HG02571 (cell line): Measurements from ENCODE around the gene ALG8.
"Not testable (repeated sequence)": the region's sequence is repeated elsewhere in the genome, so short reads cannot be mapped to it uniquely, and the experiment has no call there.

Source experiments
- ATAC-seq: cut with Tn5 transposase; IDR thresholded peaks from one replicate; pipeline ENCODE4 v1.9.1; 2021; ENCODE audit warnings: mild to moderate bottlenecking, moderate library complexity; ENCODE audit not compliant: unreplicated experiment

The ALG8 gene

DNA sequence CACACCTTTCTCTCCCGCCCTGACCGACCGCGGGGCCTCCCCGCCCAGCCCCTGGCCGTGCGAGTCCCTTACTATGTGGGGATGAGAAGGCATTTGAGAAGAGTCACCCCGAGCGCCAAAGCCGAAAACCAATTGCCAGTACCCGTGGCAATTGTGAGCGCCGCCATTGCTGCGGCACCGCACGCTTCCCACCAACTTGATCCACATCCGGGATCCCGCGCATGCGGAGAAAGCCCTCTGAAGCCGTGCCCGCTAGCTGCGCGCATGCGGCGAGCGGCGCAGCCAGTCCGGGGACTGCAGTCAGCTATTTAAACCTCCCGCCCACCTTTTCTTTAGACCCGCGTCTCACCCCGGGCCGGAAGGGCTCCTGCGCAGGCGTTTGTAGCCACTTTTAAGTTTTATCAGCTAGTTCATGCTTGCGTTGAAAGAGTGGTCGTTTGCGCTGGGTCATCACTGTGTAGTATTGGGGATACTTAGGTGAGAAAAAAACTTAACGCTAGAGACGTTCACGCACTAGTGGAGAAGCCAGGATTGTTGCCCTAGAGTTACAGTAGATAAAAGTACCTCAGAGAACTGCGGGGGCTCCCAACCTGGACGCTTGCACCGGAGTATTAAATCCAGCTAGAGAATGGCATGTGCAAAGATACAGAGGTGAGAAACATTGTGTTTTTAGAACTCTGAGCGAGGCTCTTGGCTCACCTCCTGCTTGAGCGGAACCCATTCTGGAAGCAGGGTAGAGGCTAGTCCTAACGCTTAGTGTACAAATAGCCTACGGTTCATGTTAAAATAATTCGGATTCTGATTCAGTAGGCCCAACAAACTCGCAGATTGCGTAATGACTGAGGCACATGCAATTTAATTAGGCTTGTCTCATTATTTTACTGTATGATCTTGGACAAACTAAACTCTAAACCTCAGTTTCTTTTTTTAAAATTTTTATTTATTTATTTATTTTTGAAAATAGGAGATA is at the start of gene ALG8:
TSS of gene ALG8 (minus strand) at position 205 of the 970 bp plus-strand sequence. CDS start at position 167, 38 bp downstream.
- peak; percentile 92 for ATAC-seq

GRCh38 chr11:78188286-78189173 is 49.1 kb upstream of the ALG8 start, which contains the start of the genes KCTD21 and USP35:
Gene KCTD21, minus strand, starts transcription at chr11:78188626. Its CDS starts 14,072 bp downstream, at chr11:78174554.
Gene USP35, plus strand, starts transcription at chr11:78188919. Its CDS starts 7,327 bp downstream, at chr11:78196246.
- peak; percentile 92 for ATAC-seq

DNA sequence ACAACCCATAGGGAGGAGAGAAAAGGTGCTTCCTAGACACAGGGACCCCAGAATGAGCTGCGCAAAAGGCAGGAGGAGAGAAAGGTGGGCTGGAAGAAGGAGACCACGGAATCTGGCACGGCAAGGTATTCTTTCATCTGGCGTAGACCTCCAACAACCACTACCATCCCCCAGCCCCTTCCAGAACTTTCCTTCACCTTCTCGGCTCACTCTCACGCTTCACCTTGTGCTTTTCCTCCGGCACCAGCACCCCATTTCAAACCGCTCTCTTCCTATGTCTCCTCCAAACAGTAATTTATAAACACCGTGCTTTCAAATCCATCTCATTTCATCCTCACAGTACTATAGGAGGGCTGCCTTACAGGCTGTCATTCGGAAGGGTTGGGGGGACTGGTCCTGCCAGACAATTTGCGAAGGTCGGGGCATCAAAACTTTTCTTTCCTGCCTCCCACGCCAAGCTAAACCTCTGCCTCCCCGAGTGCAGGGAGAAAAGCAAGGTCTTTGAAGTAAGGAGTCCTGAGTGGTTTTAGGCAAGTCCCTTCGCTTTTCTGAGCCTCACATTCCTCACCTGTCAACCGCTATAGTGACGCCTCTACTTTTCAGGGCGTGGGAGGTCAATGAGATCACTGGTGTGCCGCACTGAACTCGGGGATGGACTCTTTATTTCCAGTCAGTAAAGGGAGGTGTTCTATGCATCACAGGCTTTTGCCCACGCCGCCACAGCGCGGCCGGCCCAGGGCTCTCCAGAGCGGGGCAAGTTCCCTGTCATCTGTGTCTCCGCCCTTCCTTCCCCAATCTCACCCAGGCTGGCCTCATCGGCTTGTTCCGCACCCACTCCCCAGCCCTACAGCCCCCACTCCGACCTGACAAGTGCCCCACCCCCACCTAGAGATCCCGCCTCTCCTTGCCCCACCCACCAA is 48.2 kb upstream of the ALG8 start:
- ATAC-seq = peak; percentile 22

DNA sequence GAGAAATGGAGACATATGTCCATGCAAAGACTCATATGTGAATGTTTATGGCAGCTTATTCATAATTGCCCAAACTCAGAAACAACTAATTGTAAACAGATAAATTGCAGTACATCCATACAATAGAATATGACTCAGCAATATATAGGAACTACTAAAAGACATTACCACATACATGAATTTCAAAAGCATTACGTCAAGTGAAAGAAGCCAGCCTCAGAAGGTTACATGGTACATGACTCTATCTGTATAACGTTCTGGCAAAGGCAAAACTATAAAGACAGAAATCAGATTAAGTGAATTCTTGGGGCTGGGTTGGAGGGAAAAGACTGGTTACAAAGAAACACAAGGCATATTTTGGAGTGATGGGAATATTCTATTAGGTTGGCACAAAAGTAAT is 41.8 kb upstream of the ALG8 start:
- ATAC-seq = no peak

DNA sequence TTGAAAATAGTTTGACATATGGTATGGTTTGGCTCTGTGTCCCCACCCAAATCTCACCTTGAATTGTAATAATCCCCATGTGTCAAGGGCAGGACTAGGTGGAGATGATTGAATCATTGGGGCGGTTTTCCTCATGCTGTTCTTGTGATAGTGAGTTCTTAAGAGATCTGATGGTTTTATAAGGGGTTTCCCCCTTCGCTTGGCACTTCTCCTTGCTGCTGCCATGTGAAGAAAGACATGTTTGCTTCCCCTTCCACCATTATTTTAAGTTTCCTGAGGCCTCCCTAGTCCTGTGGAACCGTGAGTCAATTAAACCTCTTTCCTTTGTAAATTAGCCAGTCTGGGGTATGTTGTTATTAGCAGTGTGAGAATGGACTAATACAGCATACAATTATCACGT is 41.3 kb upstream of the ALG8 start:
- ATAC-seq = no peak

DNA sequence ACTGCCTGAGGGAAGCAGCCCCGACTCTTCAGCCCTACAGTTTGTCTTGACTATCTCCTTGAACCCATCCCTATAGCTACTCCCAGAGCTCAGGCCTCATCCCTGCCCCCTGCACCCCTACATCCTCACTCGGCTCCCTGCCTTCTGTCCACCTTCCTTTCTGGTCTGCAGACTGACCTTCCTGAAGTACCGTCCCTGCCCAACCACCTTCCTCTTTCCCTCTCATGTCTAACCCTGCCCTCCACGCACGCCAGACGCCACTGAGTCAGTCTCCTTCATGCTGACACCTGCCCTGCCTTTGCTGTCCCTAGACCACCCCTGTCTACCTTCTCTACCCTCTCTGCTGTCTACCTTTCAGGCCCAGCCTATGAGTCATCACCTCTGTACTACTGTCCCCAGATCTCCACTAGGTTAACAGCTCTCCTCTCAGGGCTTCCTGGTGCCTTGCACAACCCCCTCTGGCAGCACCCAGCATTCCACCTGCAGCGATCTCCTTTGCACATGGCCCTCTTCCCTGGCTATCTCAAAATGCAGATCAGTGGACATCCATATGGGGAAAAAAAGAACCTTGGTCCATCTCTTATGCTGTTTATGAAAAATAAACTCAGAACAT is 40.1 kb upstream of the ALG8 start:
- ATAC-seq = no peak

GRCh38 chr11:78177216-78177615 is 37.8 kb upstream of the ALG8 start:
- no peak for ATAC-seq

GRCh38 chr11:78176605-78177141 is 37.2 kb upstream of the ALG8 start:
- no peak for ATAC-seq

GRCh38 chr11:78175862-78176261 is 36.4 kb upstream of the ALG8 start:
- ATAC-seq = not testable (repeated sequence)

GRCh38 chr11:78171951-78172350 is 32.5 kb upstream of the ALG8 start:
- ATAC-seq = no peak

DNA sequence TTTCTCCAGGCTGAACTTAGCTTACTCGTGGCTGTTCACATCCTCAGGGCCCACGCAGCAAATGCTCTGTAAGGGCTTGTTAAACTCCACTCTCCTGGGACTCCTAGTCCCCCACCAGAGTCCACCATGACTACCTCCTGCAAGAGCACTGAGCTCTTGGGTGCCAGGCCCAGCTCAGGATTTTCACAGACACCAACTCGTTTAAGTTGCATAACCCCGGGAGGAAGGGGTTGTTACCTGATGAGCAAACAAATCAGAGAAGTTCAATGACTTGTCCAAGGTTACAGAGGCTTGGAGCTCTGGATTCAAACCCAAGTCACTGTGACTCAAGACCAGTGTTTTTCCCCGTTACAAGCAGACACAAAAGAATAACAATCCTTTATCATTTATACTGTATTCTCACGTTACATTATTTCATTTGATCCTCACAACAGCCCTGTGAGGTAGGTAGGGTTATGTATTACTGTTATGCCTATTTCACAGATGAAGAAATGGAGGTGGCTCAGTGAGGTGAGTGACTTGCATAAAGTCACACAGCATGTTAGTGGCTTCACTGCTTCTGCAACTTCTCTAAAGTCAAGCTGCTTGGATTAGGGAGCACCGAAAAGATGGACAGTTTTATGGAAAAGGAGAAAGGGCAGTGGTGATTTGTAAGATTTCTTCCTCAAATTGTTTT is 31.6 kb upstream of the ALG8 start:
- ATAC-seq = no peak

DNA sequence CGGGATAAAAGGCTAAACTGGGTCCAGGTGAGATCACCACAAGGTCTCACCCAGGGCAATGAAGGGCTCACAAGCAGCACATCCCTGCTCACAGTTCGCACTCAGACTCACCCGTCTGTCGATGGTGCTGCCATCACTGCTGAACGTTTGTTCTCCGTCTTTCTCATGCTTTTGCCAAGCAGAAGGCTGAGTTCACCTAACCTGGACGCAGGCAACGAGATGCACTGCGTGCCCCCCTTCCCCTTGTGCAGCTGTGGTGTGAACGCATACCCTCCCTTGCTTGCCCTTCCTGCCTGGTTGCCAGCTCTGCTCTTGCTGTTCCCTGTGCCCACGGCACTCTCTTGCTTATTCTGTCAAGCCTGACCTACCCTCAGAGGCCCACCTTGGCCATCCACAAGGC is 31.0 kb upstream of the ALG8 start:
- no peak for ATAC-seq

GRCh38 chr11:78168539-78169477 is 29.4 kb upstream of the ALG8 start:
- ATAC-seq = no peak

GRCh38 chr11:78166855-78167469 is 27.5 kb upstream of the ALG8 start:
- ATAC-seq = no peak

- no peak for ATAC-seq
These were observed 25.0 kb upstream of the ALG8 start for GRCh38 chr11:78164471-78164870.

DNA sequence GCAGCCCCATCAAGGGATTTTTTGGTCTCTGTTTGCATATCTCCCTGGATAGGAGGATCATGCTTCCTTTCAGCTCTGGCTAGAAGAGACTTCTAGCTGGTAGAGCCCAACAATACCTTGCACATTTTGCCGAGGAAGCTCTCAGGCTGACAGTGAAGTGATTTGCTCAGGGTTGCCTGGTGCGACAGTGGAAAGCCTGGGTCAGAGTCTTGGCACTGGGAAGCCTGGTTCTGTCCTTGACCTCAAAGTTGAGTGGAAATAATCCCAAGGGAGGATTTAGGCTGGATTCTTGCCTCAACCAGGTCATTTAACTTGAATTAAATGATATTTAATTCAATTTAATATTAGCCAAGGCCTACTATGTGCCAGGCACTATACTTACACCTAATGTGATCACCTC is 24.4 kb upstream of the ALG8 start:
- no peak for ATAC-seq

- ATAC-seq = no peak
These were observed 22.5 kb upstream of the ALG8 start for GRCh38 chr11:78161962-78162371.
